ENCODE results near the gene FNBP1L. TPM values are rescaled to one million over a fixed set of nuclear protein-coding genes. Genes with fewer than 3 reads are reported as not detected.

The FNBP1L gene
- total and polyA plus RNA-seq, 10 of the 15 experiments (the other 5 are each of a cell fraction or from before 2014, with no cell fraction given): 0.02 to 0.12 (median 0.07) TPM; not detected in 4

GRCh38 chr1:93434088-93434487, 13.8 kb upstream of the FNBP1L start:
- no peaks in the 10 kb centered on the region; the same call in 2 of the 3 replicates for H3K9me3 ChIP-seq (replicated peaks; ENCODE audit: control insufficient read depth, insufficient read depth, low read length)
- in situ Hi-C loops (cut with MboI): loop anchor here (25.0 kb wide), 1 partner anchor 403 kb away; no protein-coding TSS in a partner anchor
- no peak overlapping the region for H3K4me3 ChIP-seq
- H3K27me3 ChIP-seq (replicated peaks in 1 of 2; ENCODE audit: control insufficient read depth in 2 of 2, insufficient read depth in 2 of 2, low read length in 1 of 2): peaks cover 0 to 2% of the 10 kb centered on the region in 2 experiments; a peak in 1 of 4 replicates
- H4K20me1 ChIP-seq (ENCODE audit: control insufficient read depth, insufficient read depth): no peaks in the 10 kb centered on the region
- no peaks in the 10 kb centered on the region for H3K4me1 ChIP-seq (ENCODE audit: control insufficient read depth, insufficient read depth, low read length)
- POLR2A ChIA-PET: interaction anchor here (0.5 kb wide), 1 partner anchor 154 kb away, joined by 4 read pairs; no protein-coding TSS in a partner anchor
- no peak overlapping the region for H3K4me2 ChIP-seq (ENCODE audit: control insufficient read depth, insufficient read depth)
- H3K79me2 ChIP-seq (ENCODE audit: control insufficient read depth, insufficient read depth, low read length): no peaks in the 10 kb centered on the region
- no peak overlapping the region for H3K9ac ChIP-seq (ENCODE audit: control insufficient read depth, insufficient read depth, low read length)
- DNase-seq (ENCODE audit: low read depth, low spot score) (no peak), FAIRE-seq (no peak), ATAC-seq (no peak)
- 19% methylated on average over 3 of the region's 3 CpGs for WGBS (ENCODE audit: insufficient coverage, insufficient replicate concordance, low lambda C conversion rate, missing lambda C conversion rate)
- no peak overlapping the region for H3K27ac ChIP-seq (ENCODE audit: control insufficient read depth, insufficient read depth)
- intact Hi-C loops (cut with micrococcal nuclease; ENCODE audit: unreplicated experiment): no loop called here
- BruUV-seq (replicated peaks): no TSS peak
- SMC1A ChIA-PET (ENCODE audit: uncharacterized antibody, unreplicated experiment): interaction anchor here (1.2 to 3.6 kb wide), 3 partner anchors 9 to 130 kb away, joined by 3 to 10 read pairs (median 3); no protein-coding TSS in a partner anchor
- RAD21 ChIA-PET (ENCODE audit: unreplicated experiment): interaction anchor here (0.9 to 1.3 kb wide), 4 partner anchors 13 to 256 kb away, joined by 3 to 5 read pairs (median 4); no protein-coding TSS in a partner anchor
- TF ChIP-seq CREB1 (IDR thresholded peaks at IDR 0.05; ENCODE audit: low read depth) (no peak), JUND (IDR thresholded peaks at IDR 0.05; ENCODE audit: low read depth, low read length) (no peak), FOXK2 (IDR thresholded peaks at IDR 0.05) (no peak), SUPT20H (IDR thresholded peaks at IDR 0.05; ENCODE audit: borderline replicate concordance, control insufficient read depth, low read depth, low read length) (no peak), ZNF207 (IDR thresholded peaks at IDR 0.05; ENCODE audit: borderline replicate concordance) (no peak), ETV6 (conservative IDR thresholded peaks at IDR 0.05 in 1 of 2, IDR thresholded peaks at IDR 0.05 in 1 of 2; ENCODE audit: borderline replicate concordance in 1 of 2, low read depth in 1 of 2) (no peak), E4F1 (IDR thresholded peaks at IDR 0.05; ENCODE audit: borderline replicate concordance, partially characterized antibody) (no peak), CHD1 (IDR thresholded peaks at IDR 0.05; ENCODE audit: low read depth, low read length) (no peak), BMI1 (IDR thresholded peaks at IDR 0.05; ENCODE audit: borderline replicate concordance) (no peak), EZH2 (IDR thresholded peaks at IDR 0.05; ENCODE audit: borderline replicate concordance, control insufficient read depth, low read depth, low read length) (no peak), STAT3 (IDR thresholded peaks at IDR 0.05; ENCODE audit: low read depth, low read length) (no peak), BCL11A (IDR thresholded peaks at IDR 0.05; ENCODE audit: low read depth, low read length) (no peak), RELB (IDR thresholded peaks at IDR 0.05; ENCODE audit: low read depth) (no peak), IRF3 (IDR thresholded peaks at IDR 0.05) (no peak), POLR2AphosphoS5 (IDR thresholded peaks at IDR 0.05; ENCODE audit: low read length) (no peak), NFYB (IDR thresholded peaks at IDR 0.05; ENCODE audit: insufficient read depth, low read depth, low read length) (no peak), EP300 (IDR thresholded peaks at IDR 0.05; ENCODE audit: borderline replicate concordance in 1 of 2, control insufficient read depth in 1 of 2, low read depth in 2 of 2, low read length in 2 of 2) (no peak)
- CTCF ChIA-PET: interaction anchor here (0.7 to 2.5 kb wide), 6 partner anchors 8 to 410 kb away, joined by 3 to 10 read pairs (median 4); no protein-coding TSS in a partner anchor
- no peak overlapping the region for H2AFZ ChIP-seq (ENCODE audit: control insufficient read depth, low read depth, low read length)
- H3K36me3 ChIP-seq (ENCODE audit: control insufficient read depth in 2 of 2, insufficient read depth in 2 of 2, low read length in 1 of 2): no peaks in the 10 kb centered on the region

Measured in GM12878 (cell line).